Measurements from ENCODE around the gene CA4.
"Not testable (repeated sequence)": the region's sequence is repeated elsewhere in the genome, so short reads cannot be mapped to it uniquely, and the experiment has no call there.

CA4 gene

GRCh38 chr17:60149691-60150582 is at the start of gene CA4:
CA4 (plus strand) TSS chr17:60149973; CDS start chr17:60150035, 62 bp downstream.
- DNase-seq (no peak), ATAC-seq (no peak)

DNA sequence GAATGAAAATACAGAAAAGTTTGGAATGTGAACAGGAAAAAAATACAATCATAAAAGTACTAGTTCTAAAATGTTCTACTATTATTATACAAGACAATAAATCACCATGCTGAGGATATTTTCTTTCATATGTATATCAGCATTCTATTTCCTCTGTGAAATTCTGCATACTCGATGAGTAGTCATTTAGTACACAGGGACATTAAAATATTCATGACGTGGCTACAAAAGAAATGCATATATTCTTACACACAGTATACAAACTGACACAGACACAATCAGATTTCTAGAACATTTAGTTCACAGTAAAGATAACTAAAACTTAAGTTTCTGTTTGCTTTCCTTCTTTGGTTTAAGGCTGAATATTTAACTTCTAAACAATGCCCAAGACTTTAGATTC is 49.2 kb upstream of the CA4 start:
- not testable (repeated sequence) for ATAC-seq, DNase-seq

- not testable (repeated sequence) for DNase-seq, ATAC-seq
Observed at GRCh38 chr17:60102015-60102631, 47.6 kb upstream of the CA4 start.

DNA sequence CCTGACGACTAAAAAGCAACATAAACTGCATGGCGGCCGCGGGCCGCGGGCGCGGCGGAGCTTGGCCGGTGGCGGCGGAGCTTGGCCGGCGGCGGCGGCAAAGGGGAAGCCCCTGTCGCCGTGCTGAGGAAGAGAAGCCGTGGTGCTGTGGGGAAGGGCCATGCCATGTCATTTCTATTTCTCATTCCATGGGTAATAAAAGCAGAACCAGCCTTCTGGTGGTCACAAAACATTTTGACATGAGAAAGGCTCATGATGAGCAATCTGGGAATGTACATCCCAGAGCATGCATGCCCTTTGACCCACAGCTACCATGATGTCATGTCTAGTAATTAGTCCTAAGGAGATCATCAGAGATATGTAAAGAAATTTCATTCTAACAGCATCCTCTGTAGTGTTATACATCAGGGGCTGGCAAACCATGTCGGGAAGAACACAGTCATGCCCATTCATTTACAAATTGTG is 47.1 kb upstream of the CA4 start:
- peak; percentile 82 for ATAC-seq
- peak; percentile 52 for DNase-seq

- no peak for DNase-seq
- no peak for ATAC-seq
Observed at GRCh38 chr17:60103957-60104356, 45.8 kb upstream of the CA4 start.

GRCh38 chr17:60106340-60107059 is 43.3 kb upstream of the CA4 start:
- ATAC-seq = no peak

GRCh38 chr17:60107526-60108257 is 42.1 kb upstream of the CA4 start:
- no peak for ATAC-seq
- DNase-seq = no peak

More at GRCh38 chr17:60106340-60107059, 43.3 kb upstream of the CA4 start:
- DNase-seq = no peak

DNA sequence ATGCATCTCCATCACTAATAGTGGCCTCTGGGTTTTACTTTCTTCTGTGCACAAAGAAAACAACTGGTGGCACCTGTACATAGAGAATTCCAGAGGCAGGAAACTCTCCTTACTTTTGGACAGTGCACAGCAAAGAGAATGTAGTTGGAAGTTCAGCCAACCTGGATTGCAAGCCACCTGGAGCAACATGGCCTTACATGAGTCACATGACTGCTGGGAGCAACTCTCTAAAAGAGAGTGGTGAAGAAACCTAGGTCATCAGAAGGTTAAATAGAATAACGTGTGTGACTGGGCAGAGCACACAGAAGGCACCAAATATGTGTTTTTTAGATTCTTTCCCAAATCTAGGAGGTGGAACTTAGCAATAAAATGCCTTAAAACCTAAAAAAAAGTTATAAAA is 41.5 kb upstream of the CA4 start:
- DNase-seq, ATAC-seq: not testable (repeated sequence)

- ATAC-seq = no peak
- DNase-seq = no peak
Observed at GRCh38 chr17:60108712-60109111, 41.1 kb upstream of the CA4 start.

- ATAC-seq (no peak), DNase-seq (no peak)
Observed at GRCh38 chr17:60109161-60109560, 40.6 kb upstream of the CA4 start.

DNA sequence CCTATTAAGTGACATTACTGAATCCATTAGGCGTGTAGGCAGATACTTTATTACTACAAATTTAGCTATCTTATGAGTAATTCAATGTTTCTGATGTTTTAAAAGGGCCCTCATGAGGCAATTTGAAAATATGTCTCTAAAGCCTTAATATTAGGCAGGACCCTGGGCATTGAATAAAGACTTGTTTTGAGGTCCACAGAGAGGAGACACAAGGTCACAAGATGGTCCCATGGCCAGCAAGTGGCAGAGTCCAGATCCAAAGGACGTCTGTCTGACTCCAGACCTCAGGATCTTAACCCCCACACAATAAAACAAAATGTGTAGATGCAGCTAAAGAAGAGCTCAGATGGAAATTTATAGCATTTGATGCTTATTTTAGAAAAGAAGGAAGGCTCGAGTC is 39.2 kb upstream of the CA4 start:
- DNase-seq = no peak
- no peak for ATAC-seq

DNA sequence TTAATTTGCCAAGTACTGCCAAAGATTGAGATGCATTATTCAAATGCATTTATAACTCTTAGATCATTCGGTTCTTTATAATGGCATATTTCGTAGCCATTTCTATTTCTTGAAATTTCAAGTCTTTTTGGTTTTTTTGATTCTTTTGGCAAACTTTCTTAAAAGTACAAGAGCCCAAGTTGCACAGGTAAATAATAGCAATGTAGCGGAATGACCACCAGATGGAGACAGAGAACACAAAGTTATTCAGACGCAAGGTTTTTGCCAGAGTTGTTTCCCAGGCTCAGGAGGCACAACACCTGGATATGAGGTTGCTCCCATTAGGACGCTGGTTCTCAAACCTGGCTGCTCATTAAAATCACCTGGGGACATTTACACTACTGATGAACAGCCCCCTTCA is 38.1 kb upstream of the CA4 start:
- DNase-seq, ATAC-seq: not testable (repeated sequence)

DNA sequence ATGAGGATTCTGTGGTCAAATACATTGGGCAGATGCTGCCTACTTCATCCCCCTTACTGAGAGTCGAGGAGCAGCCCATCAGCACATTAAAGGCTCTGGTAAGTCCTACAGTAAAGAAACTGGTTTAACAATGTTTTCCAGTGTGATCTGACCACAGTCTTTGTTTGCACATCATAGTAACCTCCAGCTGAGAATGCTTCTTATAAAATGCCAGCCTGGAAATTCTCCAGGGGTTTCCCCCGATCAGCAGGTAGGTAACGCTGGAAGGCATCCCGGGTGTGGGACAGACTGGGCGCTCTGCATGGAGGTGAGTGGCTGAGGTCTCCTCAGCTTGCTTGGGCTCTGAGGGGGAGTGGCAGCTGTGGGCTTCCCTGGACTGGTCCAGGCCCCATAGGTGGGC is 34.4 kb upstream of the CA4 start:
- ATAC-seq = not testable (repeated sequence)

DNA sequence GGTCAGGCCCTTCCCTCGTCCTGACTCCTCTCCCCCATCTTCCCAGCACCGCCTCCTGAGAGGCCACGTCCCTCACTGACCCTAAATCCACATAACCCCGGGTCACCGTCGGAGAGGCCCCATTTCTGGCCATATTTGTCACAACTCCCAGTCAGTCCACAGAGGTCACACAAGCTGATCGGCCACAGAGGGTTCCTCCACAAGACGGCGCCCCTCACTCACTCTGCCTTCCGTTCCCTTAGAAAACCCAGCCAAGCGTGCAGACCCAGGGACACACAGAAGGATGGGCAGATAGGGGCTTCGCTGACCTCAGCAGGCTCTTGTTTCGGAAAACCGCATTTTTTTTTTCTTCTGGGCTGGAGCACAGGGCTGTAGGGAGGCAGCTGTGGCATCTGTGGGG is 33.6 kb upstream of the CA4 start:
- not testable (repeated sequence) for ATAC-seq, DNase-seq

More for the DNA sequence above, 34.4 kb upstream of the CA4 start:
- DNase-seq = not testable (repeated sequence)

DNA sequence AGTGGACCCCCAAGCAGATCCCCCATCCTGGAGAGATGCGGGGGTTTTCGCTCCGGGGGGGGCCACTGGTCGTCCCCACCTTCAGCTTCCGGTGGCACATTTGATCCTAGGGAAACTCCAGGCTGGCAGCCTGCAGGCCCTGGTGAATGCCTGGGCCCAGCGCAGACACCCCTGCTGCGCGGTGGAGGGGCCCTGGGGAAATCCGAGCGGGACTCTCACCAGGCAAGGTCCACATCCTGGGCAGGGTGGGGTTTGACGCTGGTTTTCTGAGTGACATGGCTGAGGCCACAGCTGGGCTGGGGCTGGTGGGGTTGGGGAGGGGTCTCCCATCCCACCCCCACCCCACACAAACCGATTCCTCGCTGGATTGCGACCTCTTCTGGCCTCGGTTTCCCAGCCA is 30.6 kb upstream of the CA4 start:
- ATAC-seq, DNase-seq: not testable (repeated sequence)

GRCh38 chr17:60119807-60120748 is 29.7 kb upstream of the CA4 start:
- DNase-seq, ATAC-seq: not testable (repeated sequence)

GRCh38 chr17:60127068-60128064 is 22.4 kb upstream of the CA4 start:
- DNase-seq (no peak), ATAC-seq (no peak)

DNA sequence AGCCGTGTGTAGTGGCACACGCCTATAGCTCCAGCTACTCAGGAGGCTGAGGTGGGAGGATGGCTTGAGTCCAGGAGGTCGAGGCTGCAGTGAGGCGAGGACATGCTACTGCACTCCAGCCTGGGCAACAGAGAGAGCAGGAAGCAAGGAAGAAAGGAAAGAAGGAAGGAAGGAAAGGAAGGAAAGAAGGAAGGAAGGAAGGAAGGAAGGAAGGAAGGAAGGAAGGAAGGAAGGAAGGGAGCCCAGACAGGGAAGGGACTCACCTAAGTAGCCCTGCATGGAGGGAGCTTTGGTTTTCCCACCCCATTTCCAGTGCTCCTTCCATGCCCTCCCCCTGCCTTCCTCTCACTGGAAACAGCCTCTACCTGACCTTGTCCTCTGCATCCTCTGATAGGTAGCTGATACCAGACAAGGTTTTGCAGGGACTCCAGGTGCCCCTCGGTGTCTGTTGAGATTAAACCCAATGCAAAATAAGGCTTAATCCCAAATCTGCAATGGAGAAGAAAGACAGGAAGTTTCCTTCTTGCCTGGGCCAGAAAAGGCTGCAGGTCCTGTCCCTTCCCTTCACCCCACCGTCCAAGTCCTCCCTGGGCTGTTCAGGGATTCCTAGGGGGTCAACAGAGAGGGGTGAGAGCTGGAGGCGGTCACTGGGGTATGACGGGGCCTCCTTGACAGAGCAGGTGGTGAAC is 21.5 kb upstream of the CA4 start:
- DNase-seq (no peak), ATAC-seq (no peak)

DNA sequence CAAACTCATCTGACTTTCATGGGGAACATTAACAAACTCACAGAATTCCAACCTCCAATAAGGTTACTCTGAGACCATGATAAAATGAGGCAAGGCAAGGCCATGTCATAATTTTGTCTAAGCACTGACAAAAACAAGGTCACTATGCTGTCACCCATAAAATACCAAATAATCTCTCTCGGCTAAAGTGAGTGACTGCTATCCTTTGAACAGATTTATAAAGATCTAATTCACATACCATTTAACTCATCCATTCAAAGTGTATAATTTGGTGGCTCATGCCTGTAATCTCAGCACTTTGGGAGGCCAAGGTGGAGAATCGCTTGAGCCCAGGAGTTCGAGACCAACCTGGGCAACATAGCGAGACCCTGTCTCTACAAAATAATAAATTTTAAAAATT is 20.6 kb upstream of the CA4 start:
- DNase-seq (no peak), ATAC-seq (no peak)
